Breast epithelium (tissue), 3 donors: ENCODE data around the gene CDK5RAP2.

Experiments
- CTCF ChIP-seq, 3 donors: fragments of 450-650 bp; IDR thresholded peaks; one replicate each; pipeline ENCODE4 v1.5.1; 2016 to 2017; ENCODE audit warnings: antibody characterized with exemption in 3 of 3, mild to moderate bottlenecking in 3 of 3, moderate library complexity in 3 of 3
- POLR2A ChIP-seq: fragments of 450-650 bp; IDR thresholded peaks from one replicate; pipeline ENCODE4 v1.6.1; 2016; ENCODE audit warnings: antibody characterized with exemption, mild to moderate bottlenecking, moderate library complexity

- no peak for TF ChIP-seq CTCF (IDR thresholded peaks at IDR 0.05)
- TF ChIP-seq POLR2A = no peak
Observed at GRCh38 chr9:120555839-120556238, 24.1 kb downstream of the CDK5RAP2 start.
